Fibroblast of villous mesenchyme (primary cell): Measurements from ENCODE around the gene PRR14L. TPM values are rescaled to one million over a fixed set of nuclear protein-coding genes. Genes with fewer than 3 reads are reported as not detected.

Experiments
- DNase-seq: peaks from one replicate; pipeline ENCODE4 v3.0.0-alpha.2; 2010; ENCODE audit warnings: low read depth
- H3K4me3 ChIP-seq: 2 replicates; pipeline ENCODE4 v1.5.1; 2011; ENCODE audit warnings: low read depth, mild to moderate bottlenecking, low read length
- total RNA-seq: library from RNA; depleted of rRNA; stranded (reverse); fragments of >200 nt; gene quantifications from 2 replicates; pipeline ENCODE4 v1.2.3, GENCODE V29; 2012
- TF ChIP-seq, protein P1 (sequence below): IDR thresholded peaks from 2 replicates; pipeline ENCODE4 v1.5.1; 2012; ENCODE audit warnings: low read depth, mild to moderate bottlenecking, low read length; ENCODE audit not compliant: insufficient read depth

The PRR14L gene
- total RNA-seq, 1 donor: 30.2 TPM

DNA sequence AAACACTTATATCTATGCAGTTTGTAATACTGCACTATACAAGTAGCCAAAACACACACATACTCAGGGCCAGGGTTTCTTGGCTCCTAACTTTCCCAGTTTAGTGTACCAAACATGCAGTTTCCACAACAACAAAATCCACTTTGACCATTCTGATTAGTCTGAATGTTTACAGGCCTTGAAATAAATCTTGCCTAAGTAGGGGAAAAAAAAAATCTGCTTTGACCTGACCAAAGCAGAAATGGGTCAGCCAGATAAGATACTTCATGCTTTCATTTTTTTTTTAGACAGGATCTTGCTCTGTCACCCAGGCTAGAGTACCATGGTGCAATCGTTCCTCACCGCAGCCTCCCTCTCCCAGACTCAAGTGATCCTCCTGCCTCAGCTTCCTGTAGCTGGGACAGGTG, 10.1 kb downstream of the PRR14L start:
- no peak overlapping the region for H3K4me3 ChIP-seq
- DNase-seq: peak; percentile 52
- TF ChIP-seq, protein P1, sequence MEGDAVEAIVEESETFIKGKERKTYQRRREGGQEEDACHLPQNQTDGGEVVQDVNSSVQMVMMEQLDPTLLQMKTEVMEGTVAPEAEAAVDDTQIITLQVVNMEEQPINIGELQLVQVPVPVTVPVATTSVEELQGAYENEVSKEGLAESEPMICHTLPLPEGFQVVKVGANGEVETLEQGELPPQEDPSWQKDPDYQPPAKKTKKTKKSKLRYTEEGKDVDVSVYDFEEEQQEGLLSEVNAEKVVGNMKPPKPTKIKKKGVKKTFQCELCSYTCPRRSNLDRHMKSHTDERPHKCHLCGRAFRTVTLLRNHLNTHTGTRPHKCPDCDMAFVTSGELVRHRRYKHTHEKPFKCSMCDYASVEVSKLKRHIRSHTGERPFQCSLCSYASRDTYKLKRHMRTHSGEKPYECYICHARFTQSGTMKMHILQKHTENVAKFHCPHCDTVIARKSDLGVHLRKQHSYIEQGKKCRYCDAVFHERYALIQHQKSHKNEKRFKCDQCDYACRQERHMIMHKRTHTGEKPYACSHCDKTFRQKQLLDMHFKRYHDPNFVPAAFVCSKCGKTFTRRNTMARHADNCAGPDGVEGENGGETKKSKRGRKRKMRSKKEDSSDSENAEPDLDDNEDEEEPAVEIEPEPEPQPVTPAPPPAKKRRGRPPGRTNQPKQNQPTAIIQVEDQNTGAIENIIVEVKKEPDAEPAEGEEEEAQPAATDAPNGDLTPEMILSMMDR: no peak

- no peak overlapping the region for H3K4me3 ChIP-seq
- no peak for DNase-seq
- TF ChIP-seq, protein P1: no peak
These were observed 11.4 kb downstream of the PRR14L start for GRCh38 chr22:31738566-31738965.

GRCh38 chr22:31737932-31738331, 12.0 kb downstream of the PRR14L start:
- DNase-seq: no peak
- H3K4me3 ChIP-seq: no peak overlapping the region
- TF ChIP-seq, protein P1: no peak

DNA sequence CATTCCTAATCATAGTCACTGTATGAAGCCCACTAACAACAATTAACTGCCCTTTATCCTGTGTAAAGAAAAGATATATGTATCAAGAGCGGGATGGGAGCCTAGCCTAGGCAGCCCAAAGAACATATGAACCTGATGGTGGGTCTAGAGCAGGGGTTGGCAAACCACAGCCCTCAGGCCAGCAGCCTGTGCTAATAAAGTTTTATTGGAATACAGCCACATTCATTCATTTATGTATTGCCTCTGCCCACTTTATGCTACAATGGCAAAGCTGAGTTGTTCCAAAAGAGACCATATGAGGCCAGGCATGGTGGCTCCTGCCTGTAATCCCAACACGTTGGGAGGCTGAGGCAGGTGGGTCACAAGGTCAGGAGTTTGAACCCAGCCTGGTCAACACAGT, 13.5 kb downstream of the PRR14L start:
- no peak for DNase-seq
- TF ChIP-seq, protein P1: no peak
- no peak overlapping the region for H3K4me3 ChIP-seq

- H3K4me3 ChIP-seq: no peak overlapping the region
- DNase-seq: peak; percentile 56
- TF ChIP-seq, protein P1: no peak
These were observed 15.4 kb downstream of the PRR14L start for GRCh38 chr22:31734512-31734911.

DNA sequence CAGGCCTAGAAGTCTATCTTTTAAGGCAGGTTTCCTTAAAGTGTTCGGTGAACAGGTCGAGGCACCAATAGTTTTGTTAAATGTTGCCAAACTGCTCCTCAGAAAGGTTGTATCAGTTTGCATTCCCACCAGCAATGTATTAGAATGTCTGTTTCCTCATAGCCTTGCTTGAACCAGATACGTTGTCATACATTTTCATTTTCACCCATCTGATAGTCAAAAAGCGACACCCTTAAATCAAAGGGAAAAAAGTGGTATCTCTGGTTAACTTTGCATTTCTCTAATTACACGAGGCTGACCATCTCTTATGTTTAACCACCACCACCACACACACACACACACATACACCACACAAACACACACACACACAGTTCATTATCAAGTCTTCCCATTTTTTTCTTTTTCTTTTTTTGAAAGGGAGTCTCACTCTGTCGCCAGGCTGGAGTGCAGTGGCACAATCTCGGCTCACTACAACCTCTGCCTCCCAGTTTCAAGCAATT, 16.3 kb downstream of the PRR14L start:
- DNase-seq: no peak
- H3K4me3 ChIP-seq: no peak overlapping the region
- TF ChIP-seq, protein P1: no peak
